GM21390 (cell line): Measurements from ENCODE around the gene DAPK2.

Experiments used
- ATAC-seq: cut with Tn5 transposase; IDR thresholded peaks from one replicate; pipeline ENCODE4 v1.9.1; 2021; ENCODE audit not compliant: unreplicated experiment

Gene DAPK2

GRCh38 chr15:64024172-64025050 is 21.9 kb downstream of the DAPK2 start:
- no peak for ATAC-seq

GRCh38 chr15:64023220-64023619 is 23.1 kb downstream of the DAPK2 start:
- ATAC-seq, result no peak

GRCh38 chr15:64022571-64022970 is 23.7 kb downstream of the DAPK2 start:
- no peak for ATAC-seq

GRCh38 chr15:64019764-64020163 is 26.5 kb downstream of the DAPK2 start:
- peak; percentile 48 for ATAC-seq

GRCh38 chr15:64017591-64018163 is 28.6 kb downstream of the DAPK2 start:
- ATAC-seq, result no peak

GRCh38 chr15:64017082-64017588 is 29.1 kb downstream of the DAPK2 start:
- no peak for ATAC-seq

- no peak for ATAC-seq
Measured at GRCh38 chr15:64016257-64016656, 30.0 kb downstream of the DAPK2 start.

GRCh38 chr15:64014995-64015394 is 31.3 kb downstream of the DAPK2 start:
- no peak for ATAC-seq

- no peak for ATAC-seq
Measured at GRCh38 chr15:64013179-64014062, 32.9 kb downstream of the DAPK2 start.

- ATAC-seq, result no peak
Measured at GRCh38 chr15:64011736-64012135, 34.5 kb downstream of the DAPK2 start.

- ATAC-seq, result peak; percentile 79
Measured at GRCh38 chr15:64010719-64011118, 35.6 kb downstream of the DAPK2 start.

- peak; percentile 47 for ATAC-seq
Measured at GRCh38 chr15:64009798-64010261, 36.5 kb downstream of the DAPK2 start.

- no peak for ATAC-seq
Measured at GRCh38 chr15:64009241-64009640, 37.0 kb downstream of the DAPK2 start.

- no peak for ATAC-seq
Measured at GRCh38 chr15:64008177-64008576, 38.1 kb downstream of the DAPK2 start.

- no peak for ATAC-seq
Measured at GRCh38 chr15:64006642-64007041, 39.6 kb downstream of the DAPK2 start.

- no peak for ATAC-seq
Measured at GRCh38 chr15:64004587-64004986, 41.7 kb downstream of the DAPK2 start.

- ATAC-seq, result no peak
Measured at GRCh38 chr15:64004056-64004455, 42.2 kb downstream of the DAPK2 start.

GRCh38 chr15:64003182-64003581 is 43.1 kb downstream of the DAPK2 start:
- ATAC-seq, result no peak

- ATAC-seq, result no peak
Measured at GRCh38 chr15:64001148-64001547, 45.1 kb downstream of the DAPK2 start.

GRCh38 chr15:64000183-64000951 is 45.9 kb downstream of the DAPK2 start:
- ATAC-seq, result no peak
